GM23338 (cell line): Measurements from ENCODE around the gene TRPM3. TPM values are rescaled to one million over a fixed set of nuclear protein-coding genes. Genes with fewer than 3 reads are reported as not detected.

ENCODE experiments used
- ATAC-seq: fragments of 200-7000 bp; cut with Tn5 transposase; 3 replicates; pipeline ENCODE4 v1.9.1; 2020
- DNase-seq: peaks from one replicate; pipeline ENCODE4 v3.0.0-alpha.2; 2015; ENCODE audit warnings: low spot score
- H2AFZ ChIP-seq: fragments of 200-600 bp; sonication (generic); 2 replicates; pipeline ENCODE4 v1.8.0; 2016; ENCODE audit warnings: antibody characterized with exemption, mild to moderate bottlenecking, moderate library complexity
- H3F3A ChIP-seq: fragments of 200-600 bp; sonication (generic); replicated peaks from 2 replicates; pipeline ENCODE4 v1.8.0; 2017; ENCODE audit warnings: antibody characterized with exemption, mixed run types, low read depth
- H3K27ac ChIP-seq: fragments of 200-600 bp; sonication (generic); 2 replicates; pipeline ENCODE4 v1.6.1; 2016; ENCODE audit warnings: low read depth
- H3K27me3 ChIP-seq: fragments of 200-600 bp; sonication (generic); 2 replicates; pipeline ENCODE4 v1.8.0; 2016; ENCODE audit warnings: mild to moderate bottlenecking, mixed run types, moderate library complexity; ENCODE audit not compliant: insufficient read depth
- H3K36me3 ChIP-seq: fragments of 200-600 bp; sonication (generic); 2 replicates; pipeline ENCODE4 v1.8.0; 2016; ENCODE audit warnings: mild to moderate bottlenecking; ENCODE audit not compliant: insufficient read depth
- H3K4me1 ChIP-seq: fragments of 200-600 bp; sonication (generic); 2 replicates; pipeline ENCODE4 v1.8.0; 2016; ENCODE audit warnings: mild to moderate bottlenecking, moderate library complexity; ENCODE audit not compliant: insufficient read depth
- H3K4me2 ChIP-seq: fragments of 200-600 bp; sonication (generic); 2 replicates; pipeline ENCODE4 v1.7.1; 2017; ENCODE audit warnings: mixed run types
- H3K4me3 ChIP-seq: fragments of 200-600 bp; sonication (generic); 2 replicates; pipeline ENCODE4 v1.6.1; 2016; ENCODE audit warnings: mixed run types
- H3K79me2 ChIP-seq: fragments of 200-600 bp; sonication (generic); replicated peaks from 2 replicates; pipeline ENCODE4 v1.8.0; 2017; ENCODE audit warnings: mild to moderate bottlenecking; ENCODE audit not compliant: insufficient read depth
- H3K9me2 ChIP-seq: fragments of 200-600 bp; sonication (generic); 2 replicates; pipeline ENCODE4 v1.8.0; 2017; ENCODE audit not compliant: insufficient read depth
- H4K20me1 ChIP-seq: fragments of 200-600 bp; sonication (generic); replicated peaks from 2 replicates; pipeline ENCODE4 v1.8.0; 2017; ENCODE audit warnings: mild to moderate bottlenecking; ENCODE audit not compliant: insufficient read depth
- H3K27ac Mint-ChIP-seq: 2 replicates; pipeline ENCODE4 v1.8.0; 2020; ENCODE audit warnings: inconsistent platforms, mild to moderate bottlenecking, moderate library complexity, mixed read lengths
- H3K27me3 Mint-ChIP-seq: 3 replicates; pipeline ENCODE4 v1.8.0; 2022; ENCODE audit warnings: low read depth, mild to moderate bottlenecking, moderate library complexity, mixed read lengths, inconsistent platforms; ENCODE audit not compliant: insufficient read depth, poor library complexity
- H3K36me3 Mint-ChIP-seq: 3 replicates; pipeline ENCODE4 v1.8.0; 2021; ENCODE audit warnings: low read depth, mild to moderate bottlenecking, inconsistent platforms, moderate library complexity, mixed read lengths
- H3K4me1 Mint-ChIP-seq: 3 replicates; pipeline ENCODE4 v1.8.0; 2020; ENCODE audit warnings: mild to moderate bottlenecking, inconsistent platforms, mixed read lengths
- H3K4me3 Mint-ChIP-seq: 3 replicates; pipeline ENCODE4 v1.8.0; 2021; ENCODE audit warnings: moderate library complexity, mild to moderate bottlenecking, inconsistent platforms, mixed read lengths
- H3K9me3 Mint-ChIP-seq: 3 replicates; pipeline ENCODE4 v1.8.0; 2020; ENCODE audit warnings: moderate library complexity, mild to moderate bottlenecking, inconsistent platforms, mixed read lengths
- CREB1 ChIP-seq: fragments of 250-450 bp; sonication (Bioruptor Pico); IDR thresholded peaks from 2 replicates; pipeline ENCODE4 v1.5.0; 2020; ENCODE audit warnings: low read depth, mild to moderate bottlenecking, moderate library complexity
- CTCF ChIP-seq, 2 experiments: fragments of 200-600 bp in 1 of 2; sonication (generic) in 1 of 2; conservative IDR thresholded peaks; 2 replicates each; pipeline versions ENCODE4 v1.5.1 to v1.6.1; 2016 to 2017; ENCODE audit warnings: antibody characterized with exemption in 2 of 2, low read depth in 2 of 2, mild to moderate bottlenecking in 2 of 2, moderate library complexity in 1 of 2
- ETS1 ChIP-seq: IDR thresholded peaks from 2 replicates; pipeline ENCODE4 v1.6.1; 2016; ENCODE audit warnings: antibody characterized with exemption
- EZH2 ChIP-seq: fragments of 200-600 bp; sonication (generic); IDR thresholded peaks from one replicate; pipeline ENCODE4 v1.8.0; 2017; ENCODE audit warnings: antibody characterized with exemption, mild to moderate bottlenecking, low read depth; ENCODE audit not compliant: unreplicated experiment
- EZH2phosphoT487 ChIP-seq: fragments of 200-600 bp; sonication (generic); IDR thresholded peaks from one replicate; pipeline ENCODE4 v1.8.1; 2018; ENCODE audit warnings: antibody characterized with exemption; ENCODE audit not compliant: unreplicated experiment
- JUNB ChIP-seq: IDR thresholded peaks from one replicate; pipeline ENCODE4 v1.6.1; 2016; ENCODE audit warnings: antibody characterized with exemption; ENCODE audit not compliant: unreplicated experiment
- NANOG ChIP-seq: IDR thresholded peaks from 2 replicates; pipeline ENCODE4 v1.6.1; 2016; ENCODE audit warnings: antibody characterized with exemption, borderline replicate concordance
- POLR2AphosphoS5 ChIP-seq: IDR thresholded peaks from 2 replicates; pipeline ENCODE4 v1.6.1; 2016; ENCODE audit warnings: antibody characterized with exemption, low read depth
- REST ChIP-seq: IDR thresholded peaks from one replicate; pipeline ENCODE4 v1.6.1; 2018; ENCODE audit warnings: antibody characterized with exemption; ENCODE audit not compliant: unreplicated experiment
- STAT1 ChIP-seq: IDR thresholded peaks from one replicate; pipeline ENCODE4 v1.6.1; 2016; ENCODE audit warnings: antibody characterized with exemption; ENCODE audit not compliant: unreplicated experiment
- ZNF114 ChIP-seq: fragments of 250-450 bp; sonication (Bioruptor Pico); IDR thresholded peaks from 2 replicates; pipeline ENCODE4 v1.5.0; 2020; ENCODE audit warnings: mild to moderate bottlenecking, moderate library complexity
- ZNF331 ChIP-seq: fragments of 250-450 bp; sonication (Bioruptor Pico); IDR thresholded peaks from 2 replicates; pipeline ENCODE4 v1.5.0; 2020; ENCODE audit warnings: low read depth, mild to moderate bottlenecking, moderate library complexity
- ZNF462 ChIP-seq: fragments of 250-450 bp; sonication (Bioruptor Pico); IDR thresholded peaks from 2 replicates; pipeline ENCODE4 v1.5.0; 2020; ENCODE audit warnings: mild to moderate bottlenecking, moderate library complexity
- polyA plus RNA-seq: library from polyadenylated mRNA; unstranded; fragments of >200 nt; fragmentation: Nextera tagmentation; extraction: Ambion mirVana; gene quantifications from 2 replicates; pipeline ENCODE4 v1.2.1, GENCODE V29; 2016
- total RNA-seq: library from RNA; depleted of rRNA; stranded (reverse); fragments of >200 nt; shearing (Covaris generic); gene quantifications from 2 replicates; pipeline ENCODE4 v1.2.3, GENCODE V29; 2014

Gene TRPM3
- total and polyA plus RNA-seq, 2 experiments from 2014 or later, result 2.8 to 8.2 TPM

GRCh38 chr9:70654144-70654543, 467.3 kb downstream of the TRPM3 start:
- H3F3A ChIP-seq, result no peaks in the 10 kb centered on the region
- H3K4me1 ChIP-seq, result no peaks in the 10 kb centered on the region
- Mint-ChIP-seq H3K36me3 (peaks cover 19% of the 10 kb centered on the region; the same call in 2 of the 3 replicates), H3K27me3 (peaks cover 2% of the 10 kb centered on the region), H3K9me3 (peaks cover 24% of the 10 kb centered on the region; the same call in 2 of the 3 replicates), H3K27ac (no peak overlapping the region), H3K4me1 (no peaks in the 10 kb centered on the region), H3K4me3 (no peak overlapping the region)
- no peak overlapping the region for H3K4me2 ChIP-seq
- H3K79me2 ChIP-seq, result no peaks in the 10 kb centered on the region
- no peak overlapping the region for H3K27ac ChIP-seq
- DNase-seq (no peak), ATAC-seq (no peak)
- H3K9me2 ChIP-seq, result 0 out of 2 replicates have a peak, but pooled peaks cover 8% of the 10 kb centered on the region
- TF ChIP-seq JUNB (no peak), STAT1 (no peak), NANOG (no peak), CREB1 (CRISPR knock-in tag) (no peak), EZH2phosphoT487 (no peak), CTCF (conservative IDR thresholded peaks at IDR 0.05; ENCODE audit: low read depth in 2 of 2) (no peak), ZNF462 (CRISPR knock-in tag) (no peak), REST (no peak), ZNF114 (CRISPR knock-in tag) (no peak), ZNF331 (CRISPR knock-in tag) (no peak), POLR2AphosphoS5 (no peak), EZH2 (no peak), ETS1 (no peak)
- H3K4me3 ChIP-seq, result no peak overlapping the region
- no peaks in the 10 kb centered on the region for H4K20me1 ChIP-seq
- no peaks in the 10 kb centered on the region; the same call in 1 of the 2 replicates for H3K36me3 ChIP-seq
- no peaks in the 10 kb centered on the region for H3K27me3 ChIP-seq
- no peak overlapping the region for H2AFZ ChIP-seq
